Endothelial cell of umbilical vein (primary cell): Measurements from ENCODE around the gene CILP2. TPM values are rescaled to one million over a fixed set of nuclear protein-coding genes. Genes with fewer than 3 reads are reported as not detected.

Experiments used
- BruUV-seq: library from RNA; stranded (reverse); fragments of 400-500 nt; replicated peaks from 2 replicates; lab custom pipeline; 2021; lab: Mats Ljungman, UMichigan
- CTCF ChIA-PET: fragments of 300-600, 350-600 bp; sonication (Branson Sonifier 250); formaldehyde crosslinking; loops from one replicate; lab custom pipeline; 2021; ENCODE audit warnings: antibody characterized with exemption, inconsistent platforms; lab: Charles Lee
- POLR2A ChIA-PET: fragments of 300-600, 350-600 bp; sonication (Branson Sonifier 250); formaldehyde crosslinking; loops from one replicate; lab custom pipeline; 2021; ENCODE audit warnings: antibody characterized with exemption, inconsistent platforms; lab: Charles Lee
- DNase-seq: peaks from one replicate; pipeline ENCODE4 v3.0.0-alpha.2; 2011; ENCODE audit warnings: low read depth, low spot score
- FAIRE-seq: peaks from 2 replicates; lab custom pipeline; 2011; peaks lifted over from hg19 to GRCh38; lab: Jason Lieb, UNC
- H2AFZ ChIP-seq: 2 replicates; pipeline ENCODE4 v1.6.0; 2012; ENCODE audit warnings: low read depth, low read length, control low read depth, inconsistent platforms
- H3K27ac ChIP-seq: 2 replicates; pipeline ENCODE4 v1.5.1; 2011; ENCODE audit warnings: low read depth, mild to moderate bottlenecking, control low read depth, low read length, moderate library complexity; ENCODE audit not compliant: insufficient read depth
- H3K27me3 ChIP-seq, 2 experiments: 2 replicates each; pipeline versions ENCODE4 v1.6.0 to v1.6.1; 2011; ENCODE audit warnings: low read length in 2 of 2, mixed read lengths in 1 of 2; ENCODE audit not compliant: control insufficient read depth in 2 of 2, insufficient read depth in 2 of 2
- H3K36me3 ChIP-seq, 2 experiments: 2 replicates in 1 of 2; 3 replicates in 1 of 2; pipeline ENCODE4 v1.5.1; 2011; ENCODE audit warnings: low read length in 2 of 2, mild to moderate bottlenecking in 1 of 2, moderate library complexity in 1 of 2; ENCODE audit not compliant: control insufficient read depth in 2 of 2, insufficient read depth in 2 of 2; ENCODE audit errors: extremely low read depth in 1 of 2
- H3K4me1 ChIP-seq: 3 replicates; pipeline ENCODE4 v1.5.1; 2011; ENCODE audit warnings: mild to moderate bottlenecking, low read length; ENCODE audit not compliant: control insufficient read depth, insufficient read depth; ENCODE audit errors: extremely low read depth
- H3K4me2 ChIP-seq: 2 replicates; pipeline ENCODE4 v1.6.1; 2011; ENCODE audit warnings: low read length, control low read depth, mixed read lengths; ENCODE audit not compliant: insufficient read depth
- H3K4me3 ChIP-seq, 3 experiments: fragments of 200-600 bp in 1 of 3; sonication (generic), shearing (Covaris generic) in 1 of 3; replicated peaks in 1 of 3; 2 replicates each; pipeline ENCODE4 v1.5.1; 2011 to 2016; ENCODE audit warnings: control low read depth in 3 of 3, low read length in 3 of 3, mild to moderate bottlenecking in 2 of 3, inconsistent platforms in 1 of 3, low read depth in 1 of 3, moderate library complexity in 1 of 3; ENCODE audit not compliant: insufficient read depth in 1 of 3
- H3K79me2 ChIP-seq: 2 replicates; pipeline ENCODE4 v1.6.0; 2012; ENCODE audit warnings: low read length, inconsistent platforms; ENCODE audit not compliant: control insufficient read depth, insufficient read depth
- H3K9ac ChIP-seq: replicated peaks from 2 replicates; pipeline ENCODE3; 2011; ENCODE audit warnings: low read length, control low read depth; ENCODE audit not compliant: insufficient read depth; ENCODE audit errors: extremely low read depth
- H3K9me1 ChIP-seq: replicated peaks from 3 replicates; pipeline ENCODE4 v1.6.0; 2011; ENCODE audit warnings: mild to moderate bottlenecking, low read length; ENCODE audit not compliant: control insufficient read depth, insufficient read depth; ENCODE audit errors: extremely low read depth
- H3K9me3 ChIP-seq: replicated peaks from 2 replicates; pipeline ENCODE4 v1.5.1; 2012; ENCODE audit warnings: low read length, inconsistent platforms; ENCODE audit not compliant: control insufficient read depth, insufficient read depth
- H4K20me1 ChIP-seq: replicated peaks from 2 replicates; pipeline ENCODE3; 2011; ENCODE audit warnings: mild to moderate bottlenecking, low read length; ENCODE audit not compliant: control insufficient read depth, insufficient read depth; ENCODE audit errors: extremely low read depth
- POLR2A ChIP-seq: IDR thresholded peaks from 2 replicates; pipeline ENCODE4 v1.6.1; 2012; ENCODE audit warnings: low read depth, mild to moderate bottlenecking, control low read depth, low read length
- POLR2AphosphoS5 ChIP-seq: IDR thresholded peaks from 2 replicates; pipeline ENCODE4 v1.6.1; 2012; ENCODE audit warnings: low read depth, mild to moderate bottlenecking, control low read depth, low read length, moderate library complexity; ENCODE audit not compliant: insufficient read depth
- dilution Hi-C: fragments of 300-500 bp; cut with MboI; formaldehyde crosslinking; loops from one replicate; pipeline ENCODE4 v1.15.0; 2019; ENCODE audit warnings: low sequenced_read_pairs; ENCODE audit not compliant: extremely low pct_ligation_motif_present
- intact Hi-C: fragments of 100-400 bp; cut with micrococcal nuclease; formaldehyde crosslinking; loops from one replicate; pipeline ENCODE4 v1.10.0; 2022
- polyA plus RNA-seq, 4 experiments: library from polyadenylated mRNA; depleted of rRNA in 3 of 4; stranded (reverse) in 3 of 4; unstranded in 1 of 4; fragments of >200 nt; gene quantifications; 2 replicates each; pipeline versions ENCODE4 v1.2.1 to v1.2.3, GENCODE V29; 2011 to 2012; ENCODE audit warnings: missing spikeins in 1 of 4
- total RNA-seq: library from RNA; stranded (reverse); gene quantifications from 2 replicates; pipeline ENCODE4 v1.2.3, GENCODE V29; 2021
- TF ChIP-seq, protein P1 (sequence below), 2 donors: IDR thresholded peaks; 1 replicate in 1 of 2; 2 replicates in 1 of 2; pipeline ENCODE4 v1.5.1; 2011; ENCODE audit warnings: low read length in 2 of 2, mild to moderate bottlenecking in 2 of 2, moderate library complexity in 2 of 2, control low read depth in 1 of 2, inconsistent platforms in 1 of 2, low read depth in 1 of 2; ENCODE audit not compliant: insufficient read depth in 1 of 2; ENCODE audit errors: extremely low read depth in 1 of 2

Gene CILP2
- total and polyA plus RNA-seq, 2 donors (not counting 3 experiments of a cell fraction or from before 2014, with no cell fraction given): 0.01 TPM; not detected in 1

DNA sequence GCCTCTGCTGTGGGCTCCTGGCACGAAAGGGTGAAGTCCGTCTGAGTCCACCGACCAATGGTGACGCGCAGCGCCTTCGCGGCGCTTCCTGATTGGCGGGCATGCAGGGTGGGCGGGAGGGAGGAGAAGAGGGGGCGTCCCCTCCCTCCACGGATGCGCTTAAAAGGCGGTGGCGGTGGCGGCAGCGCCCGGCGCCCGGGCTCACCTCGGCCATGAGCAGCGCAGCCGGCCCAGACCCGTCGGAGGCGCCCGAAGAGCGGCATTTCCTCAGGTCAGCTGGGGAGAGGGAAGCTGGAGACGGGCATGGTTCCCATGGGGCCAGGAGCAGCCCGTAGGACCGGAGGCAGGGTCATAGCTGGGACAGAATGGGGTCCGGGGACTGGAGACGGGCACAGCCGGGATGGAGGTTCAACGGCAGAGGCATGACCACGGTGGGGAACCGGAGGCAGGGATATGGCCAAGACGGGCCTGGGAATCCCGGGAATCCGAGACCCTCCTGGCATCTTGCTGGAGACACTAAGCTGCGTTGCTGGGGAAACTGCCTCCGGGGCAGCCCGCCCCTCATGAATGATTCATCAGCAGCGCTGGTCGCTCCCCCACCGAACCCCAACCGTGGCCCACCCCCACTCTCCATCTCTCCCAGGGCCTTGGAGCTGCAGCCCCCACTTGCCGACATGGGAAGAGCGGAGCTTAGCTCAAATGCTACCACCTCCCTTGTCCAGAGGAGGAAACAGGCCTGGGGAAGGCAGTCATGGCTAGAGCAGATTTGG lies 9.2 kb upstream of the CILP2 start, which contains the start of gene YJEFN3:
TSS of gene YJEFN3 (plus strand) at position 191 of the 770 bp plus-strand sequence. CDS start at position 213, 22 bp downstream.
- no peak within 1 kb of the TSS for H2AFZ ChIP-seq
- no peaks in the 10 kb centered on the region for H3K9me3 ChIP-seq
- ChIA-PET CTCF (interaction anchor here (1.7 to 5.6 kb wide), 2 partner anchors 23 to 25 kb away, joined by 5 to 44 read pairs; no protein-coding TSS in a partner anchor), POLR2A (no interaction called here)
- H4K20me1 ChIP-seq: no peaks in the 10 kb centered on the region
- H3K4me2 ChIP-seq: no peak within 1 kb of the TSS
- no peak within 1 kb of the TSS for H3K9ac ChIP-seq
- no peak for DNase-seq
- peak; percentile 8 for FAIRE-seq
- no peaks in the 10 kb centered on the region for H3K4me1 ChIP-seq
- intact Hi-C loops (no loop called here), dilution Hi-C loops (no loop called here)
- H3K27ac ChIP-seq: no peak within 1 kb of the TSS
- BruUV-seq: no TSS peak
- TF ChIP-seq POLR2AphosphoS5: peak; percentile 28
- TF ChIP-seq, protein P1, sequence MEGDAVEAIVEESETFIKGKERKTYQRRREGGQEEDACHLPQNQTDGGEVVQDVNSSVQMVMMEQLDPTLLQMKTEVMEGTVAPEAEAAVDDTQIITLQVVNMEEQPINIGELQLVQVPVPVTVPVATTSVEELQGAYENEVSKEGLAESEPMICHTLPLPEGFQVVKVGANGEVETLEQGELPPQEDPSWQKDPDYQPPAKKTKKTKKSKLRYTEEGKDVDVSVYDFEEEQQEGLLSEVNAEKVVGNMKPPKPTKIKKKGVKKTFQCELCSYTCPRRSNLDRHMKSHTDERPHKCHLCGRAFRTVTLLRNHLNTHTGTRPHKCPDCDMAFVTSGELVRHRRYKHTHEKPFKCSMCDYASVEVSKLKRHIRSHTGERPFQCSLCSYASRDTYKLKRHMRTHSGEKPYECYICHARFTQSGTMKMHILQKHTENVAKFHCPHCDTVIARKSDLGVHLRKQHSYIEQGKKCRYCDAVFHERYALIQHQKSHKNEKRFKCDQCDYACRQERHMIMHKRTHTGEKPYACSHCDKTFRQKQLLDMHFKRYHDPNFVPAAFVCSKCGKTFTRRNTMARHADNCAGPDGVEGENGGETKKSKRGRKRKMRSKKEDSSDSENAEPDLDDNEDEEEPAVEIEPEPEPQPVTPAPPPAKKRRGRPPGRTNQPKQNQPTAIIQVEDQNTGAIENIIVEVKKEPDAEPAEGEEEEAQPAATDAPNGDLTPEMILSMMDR (IDR thresholded peaks at IDR 0.05; ENCODE audit: extremely low read depth in 1 of 2, insufficient read depth in 1 of 2, low read depth in 1 of 2, low read length in 2 of 2): no peak
- no peak for TF ChIP-seq POLR2A
- H3K4me3 ChIP-seq: no peak within 1 kb of the TSS
- no peaks in the 10 kb centered on the region for H3K36me3 ChIP-seq
- no peaks in the 10 kb centered on the region for H3K27me3 ChIP-seq
- H3K79me2 ChIP-seq: no peaks in the 10 kb centered on the region
- no peaks in the 10 kb centered on the region for H3K9me1 ChIP-seq
